ENCODE results near the gene ZNF700.
"Not testable (repeated sequence)": the region's sequence is repeated elsewhere in the genome, so short reads cannot be mapped to it uniquely, and the experiment has no call there.

Gene ZNF700

GRCh38 chr19:11941361-11941887 is 16.5 kb downstream of the ZNF700 start:
- not testable (repeated sequence) for DNase-seq

GRCh38 chr19:11942008-11942842 is 17.3 kb downstream of the ZNF700 start:
- no peak for DNase-seq

- no peak for DNase-seq
These were observed 17.9 kb downstream of the ZNF700 start for GRCh38 chr19:11942843-11943108.

GRCh38 chr19:11944656-11945055 is 19.7 kb downstream of the ZNF700 start:
- DNase-seq = no peak

- DNase-seq = no peak
These were observed 23.7 kb downstream of the ZNF700 start for GRCh38 chr19:11948646-11949045.

GRCh38 chr19:11949201-11949600 is 24.3 kb downstream of the ZNF700 start:
- DNase-seq = no peak

- not testable (repeated sequence) for DNase-seq
These were observed 24.7 kb downstream of the ZNF700 start for GRCh38 chr19:11949614-11950080.

- no peak for DNase-seq
These were observed 25.4 kb downstream of the ZNF700 start for GRCh38 chr19:11950312-11950711.

GRCh38 chr19:11963566-11964355 is 38.9 kb downstream of the ZNF700 start:
- peak; percentile 65 for DNase-seq

- DNase-seq = no peak
These were observed 39.6 kb downstream of the ZNF700 start for GRCh38 chr19:11964496-11964857.

GRCh38 chr19:11964858-11965645 is 40.1 kb downstream of the ZNF700 start, which contains the start of gene ZNF763:
ZNF763 (plus strand) TSS chr19:11965040; CDS start chr19:11965209, 169 bp downstream.
- DNase-seq = peak; percentile 83

- DNase-seq = no peak
These were observed 45.3 kb downstream of the ZNF700 start for GRCh38 chr19:11970174-11970573.

GRCh38 chr19:11971041-11971440 is 46.1 kb downstream of the ZNF700 start:
- DNase-seq = no peak

GRCh38 chr19:11973019-11973810 is 48.3 kb downstream of the ZNF700 start:
- no peak for DNase-seq

- DNase-seq = no peak
These were observed 53.7 kb downstream of the ZNF700 start for GRCh38 chr19:11978492-11979100.

- no peak for DNase-seq
These were observed 54.6 kb downstream of the ZNF700 start for GRCh38 chr19:11979527-11979926.

GRCh38 chr19:11982526-11982925 is 57.6 kb downstream of the ZNF700 start:
- DNase-seq = no peak

- no peak for DNase-seq
These were observed 60.1 kb downstream of the ZNF700 start for GRCh38 chr19:11984986-11985385.

- no peak for DNase-seq
These were observed 61.8 kb downstream of the ZNF700 start for GRCh38 chr19:11986754-11987153.

- DNase-seq = peak; percentile 82
These were observed 62.7 kb downstream of the ZNF700 start for GRCh38 chr19:11987405-11988281.

GRCh38 chr19:11989112-11989456 is 64.2 kb downstream of the ZNF700 start:
- DNase-seq = no peak

Measured in effector CD4-positive, alpha-beta T cell (primary cell).